HPDE6-E6E7 (cell line): Measurements from ENCODE around the gene CRTC3.
"Not testable (repeated sequence)": the region's sequence is repeated elsewhere in the genome, so short reads cannot be mapped to it uniquely, and the experiment has no call there.

Source experiments
- DNase-seq: peaks from one replicate; pipeline ENCODE4 v3.0.0; 2011; ENCODE audit warnings: missing footprints; ENCODE audit errors: extremely low spot score

Gene CRTC3

DNA sequence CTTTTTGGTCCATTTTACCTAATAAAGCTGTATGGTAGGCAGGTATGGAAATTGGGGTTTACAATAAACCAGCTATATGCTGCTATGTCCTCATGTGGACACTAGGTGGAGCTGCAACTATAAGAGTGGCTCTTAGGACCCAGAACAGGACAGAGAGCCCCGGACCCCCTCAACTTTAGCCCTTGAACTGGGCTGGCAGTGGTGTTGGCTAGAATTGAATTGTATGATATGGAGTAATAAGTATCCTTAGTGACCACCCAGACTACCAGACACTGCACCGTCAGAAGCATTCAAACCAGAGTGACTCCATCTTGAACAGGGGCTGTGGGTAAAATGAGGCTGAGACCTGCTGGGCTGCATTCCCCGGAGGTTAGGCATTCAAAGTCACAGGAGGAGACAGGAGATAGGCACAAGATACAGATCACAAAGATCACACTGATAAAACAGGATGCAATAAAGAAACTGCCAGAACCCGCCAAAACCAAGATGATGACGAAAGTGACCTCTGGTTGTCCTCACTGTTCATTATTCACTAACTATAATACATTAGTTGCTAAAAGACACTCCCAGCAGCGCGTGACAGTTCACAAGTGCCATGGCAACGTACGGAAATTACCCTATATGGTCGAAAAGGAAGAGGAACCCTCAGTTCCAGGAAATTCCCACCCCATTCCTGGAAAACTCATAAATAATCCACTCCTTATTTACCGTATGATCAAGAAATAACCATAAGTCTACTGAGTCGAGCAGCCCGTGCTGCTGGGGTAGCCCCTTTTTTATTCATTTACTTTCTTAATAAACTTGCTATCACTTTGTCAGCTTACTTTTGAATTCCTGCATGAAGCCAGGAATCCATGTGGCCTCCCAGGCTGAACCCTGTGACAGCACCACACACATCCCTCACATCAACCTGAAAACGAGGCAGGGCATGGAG, 118.7 kb downstream of the CRTC3 start:
- peak; percentile 59 for DNase-seq

DNA sequence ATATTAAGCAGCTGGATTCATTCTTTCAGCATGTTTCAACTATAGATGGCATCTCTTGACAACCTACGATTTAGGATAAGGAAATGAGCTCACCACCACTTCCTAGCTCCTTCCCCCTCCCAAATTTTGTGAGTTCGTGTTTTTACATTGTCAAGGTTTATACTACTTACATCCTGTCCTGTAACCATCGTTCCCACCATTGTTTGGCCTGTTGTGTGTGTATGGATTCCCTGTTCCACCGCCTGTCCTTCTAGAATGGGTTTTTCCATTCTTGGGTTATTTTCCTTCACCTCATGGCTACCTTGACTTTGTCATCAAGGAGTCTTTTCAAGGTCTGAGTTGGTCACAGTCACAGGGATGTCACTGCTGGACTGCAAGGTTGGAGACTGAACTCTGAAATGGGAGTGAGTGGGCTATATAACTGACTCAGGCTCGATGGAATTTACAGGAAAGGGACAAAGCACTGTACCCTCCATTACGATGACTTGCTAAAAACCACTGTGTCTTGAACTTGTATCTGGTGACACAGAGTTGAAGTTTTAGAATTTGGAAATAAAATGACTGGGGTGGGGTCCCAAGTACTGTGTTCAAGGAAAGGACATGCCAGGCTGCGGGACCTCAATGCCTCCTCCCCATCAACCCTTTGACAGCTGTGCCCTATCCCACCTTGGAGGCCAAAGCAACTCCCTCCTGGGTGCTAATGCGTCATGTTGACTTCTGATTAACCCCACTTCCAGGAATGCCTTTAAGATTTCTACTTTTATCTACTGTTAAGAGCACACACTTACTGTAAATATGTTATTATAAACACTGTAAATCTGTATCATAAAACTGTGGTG, 120.6 kb downstream of the CRTC3 start:
- no peak for DNase-seq

DNA sequence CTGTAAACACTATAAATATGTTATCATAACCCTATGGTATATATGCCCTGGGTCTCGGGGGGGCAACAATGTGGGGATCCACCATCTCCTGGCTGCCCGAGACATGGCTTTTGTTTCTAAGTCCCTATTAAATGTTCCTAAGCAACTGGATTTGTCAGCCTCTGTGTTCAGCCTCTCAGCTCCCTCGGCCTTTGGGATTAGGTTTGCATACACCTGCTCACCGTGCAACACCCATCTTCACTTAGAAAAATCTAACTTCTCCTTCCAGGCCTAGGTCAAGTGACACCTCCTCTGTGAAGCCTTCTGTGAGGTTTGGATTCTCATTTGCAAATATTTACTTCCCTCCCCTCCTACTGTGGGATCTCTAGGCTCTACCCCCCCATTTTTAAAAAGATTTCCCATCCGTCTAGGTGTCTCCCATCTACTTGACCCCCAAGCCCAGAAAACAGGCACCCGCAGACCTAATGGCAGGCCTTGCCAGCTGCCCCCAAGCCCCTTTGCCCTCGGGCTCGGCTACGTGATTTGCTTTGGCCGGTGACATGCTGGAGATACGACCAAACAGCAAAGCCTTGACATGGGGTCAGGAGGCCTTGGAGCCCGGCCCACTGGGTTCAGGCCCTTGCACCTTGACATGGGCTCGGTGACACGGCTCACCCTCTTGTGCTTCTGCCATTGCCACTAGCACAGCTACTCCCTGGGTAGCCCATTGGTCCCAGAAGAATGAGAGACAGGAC, 121.4 kb downstream of the CRTC3 start:
- DNase-seq: no peak

DNA sequence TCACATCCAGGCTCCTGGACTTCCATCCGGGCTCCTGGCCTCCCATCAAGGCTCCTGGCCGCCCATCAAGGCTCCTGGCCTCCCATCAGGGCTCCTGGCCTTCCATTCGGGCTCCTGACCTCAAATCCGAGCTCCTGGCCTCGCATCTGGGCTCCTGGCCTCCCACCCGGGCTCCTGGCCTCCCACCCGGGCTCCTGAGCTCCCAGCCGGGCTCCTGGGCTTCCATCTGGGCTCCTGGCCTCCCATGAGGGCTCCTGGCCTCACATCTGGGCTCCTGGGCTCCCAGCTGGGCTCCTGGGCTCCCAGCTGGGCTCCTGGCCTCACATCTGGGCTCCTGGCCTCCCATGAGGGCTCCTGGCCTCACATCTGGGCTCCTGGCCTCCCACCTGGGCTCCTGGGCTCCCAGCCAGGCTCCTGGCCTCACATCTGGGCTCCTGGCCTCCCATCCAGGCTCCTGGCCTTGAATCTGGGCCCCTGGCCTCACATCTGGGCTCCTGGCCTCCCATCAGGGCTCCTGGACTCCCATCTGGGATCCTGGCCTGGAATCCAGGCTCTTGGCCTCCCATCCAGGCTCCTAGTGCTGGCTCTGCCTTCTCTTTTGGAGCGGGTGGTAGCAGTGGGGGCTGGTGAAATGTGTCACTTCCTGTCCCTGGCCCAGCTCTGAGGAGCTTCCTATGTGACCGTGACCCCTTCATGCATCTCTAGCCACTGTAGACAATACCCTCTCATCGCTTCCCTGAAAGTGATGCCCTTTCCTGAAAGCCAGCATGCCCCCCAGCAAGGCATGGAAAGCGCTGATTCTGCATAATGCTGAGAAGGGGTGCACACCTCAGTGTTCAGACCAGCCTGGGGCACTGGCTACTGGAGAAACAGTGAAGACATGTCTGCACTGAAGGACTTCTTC, 124.8 kb downstream of the CRTC3 start:
- DNase-seq: no peak

DNA sequence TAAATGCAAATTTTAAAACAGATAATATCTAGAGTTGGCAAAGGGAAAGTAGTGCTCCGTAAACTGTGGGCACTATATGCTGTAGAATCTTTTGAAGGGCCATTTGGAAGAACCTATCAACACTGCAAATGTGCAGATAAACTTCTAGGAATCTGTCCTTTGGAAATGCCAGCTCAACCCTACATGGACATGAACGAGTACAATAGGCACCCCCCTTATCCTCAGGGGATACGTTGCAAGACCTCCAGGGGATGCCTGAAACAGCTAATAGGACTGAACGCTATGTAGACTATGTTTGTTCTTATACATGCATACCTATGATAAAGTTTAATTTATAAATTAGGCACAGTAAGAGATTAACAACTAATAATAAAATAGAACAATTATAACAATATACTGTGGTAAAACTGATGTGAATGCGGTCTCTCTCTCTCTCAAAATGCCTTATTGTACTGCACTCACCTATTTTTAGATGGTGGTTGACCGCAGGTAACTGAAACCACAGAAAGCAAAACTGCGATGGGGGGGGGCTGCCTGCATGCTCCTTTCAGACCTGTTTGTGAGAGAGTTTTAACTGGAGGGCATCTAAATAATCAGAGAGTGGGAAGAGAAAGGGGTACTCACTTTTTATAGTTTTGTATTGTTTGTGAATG, 127.9 kb downstream of the CRTC3 start:
- not testable (repeated sequence) for DNase-seq

DNA sequence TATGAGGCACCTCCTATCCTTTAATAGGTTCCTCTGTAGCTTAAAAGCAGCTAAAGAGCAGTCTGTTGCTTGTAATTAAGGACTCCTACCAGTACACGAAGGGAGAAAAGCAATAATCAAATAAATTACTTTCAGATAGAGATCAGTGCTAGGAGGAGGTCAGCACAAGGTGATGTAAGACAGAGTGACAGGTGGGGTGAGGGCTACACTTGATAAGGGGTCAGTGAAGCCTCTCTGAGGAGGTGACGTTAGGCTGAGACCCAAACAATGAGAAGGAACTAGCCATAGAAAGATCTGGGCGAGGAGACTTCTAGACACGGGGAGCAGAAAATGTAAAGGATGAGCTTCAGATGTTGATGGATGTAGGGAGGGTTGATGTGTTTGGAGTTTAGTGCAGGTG, 129.8 kb downstream of the CRTC3 start:
- no peak for DNase-seq

DNA sequence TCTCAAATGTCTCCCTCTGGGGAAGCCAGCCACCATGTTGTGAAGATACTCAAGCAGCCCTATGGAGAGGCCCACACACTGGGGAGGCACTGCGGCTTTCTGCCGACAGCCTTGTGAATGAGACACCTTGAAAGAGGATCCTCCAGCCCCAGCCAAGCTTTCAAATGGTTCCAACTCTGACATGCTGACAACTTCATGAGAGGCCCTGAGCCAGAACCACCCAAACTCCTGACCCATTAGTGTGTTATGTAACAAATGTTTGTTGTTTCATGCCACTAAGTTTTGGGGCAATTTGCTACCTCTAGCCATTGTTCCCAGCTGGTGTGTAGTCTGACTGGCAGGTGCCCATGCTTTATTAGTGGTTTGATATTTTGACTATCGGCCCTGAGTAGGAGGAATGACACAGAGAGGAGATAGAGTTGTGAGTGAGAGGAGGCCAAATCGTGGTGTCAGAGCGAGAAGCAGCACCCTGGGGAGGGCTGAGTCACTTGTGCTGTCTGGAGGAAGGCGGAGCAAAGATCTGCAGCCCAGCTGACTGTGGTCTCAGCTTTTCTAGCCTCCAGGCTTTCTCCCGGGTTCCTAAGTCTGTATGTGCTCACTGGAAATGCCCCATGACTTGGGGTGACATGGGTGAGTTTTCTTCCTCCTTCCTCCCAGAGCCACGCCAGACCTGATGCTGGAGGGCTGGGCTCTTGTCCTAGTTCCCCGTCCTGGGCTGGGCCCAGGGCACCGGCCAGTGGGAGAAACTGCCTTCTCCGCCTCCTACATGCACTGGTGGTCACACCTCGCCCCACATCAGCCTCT, 130.7 kb downstream of the CRTC3 start:
- peak; percentile 82 for DNase-seq

DNA sequence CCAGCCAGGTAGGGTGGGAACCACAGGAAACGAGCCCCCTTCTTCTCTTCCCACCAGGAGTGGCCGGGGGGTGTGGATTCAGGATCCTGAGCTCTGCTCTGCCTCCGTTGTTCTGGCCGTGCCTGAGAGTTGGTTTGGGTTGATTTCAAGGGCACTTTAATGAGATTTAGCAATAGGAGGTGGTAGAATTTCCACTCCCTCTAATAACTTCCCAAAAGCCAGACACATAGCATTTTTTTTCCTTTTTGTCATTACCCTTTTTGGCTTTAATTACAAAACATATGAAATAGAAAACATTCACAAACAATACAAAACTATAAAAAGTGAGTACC, 131.2 kb downstream of the CRTC3 start:
- DNase-seq: not testable (repeated sequence)

DNA sequence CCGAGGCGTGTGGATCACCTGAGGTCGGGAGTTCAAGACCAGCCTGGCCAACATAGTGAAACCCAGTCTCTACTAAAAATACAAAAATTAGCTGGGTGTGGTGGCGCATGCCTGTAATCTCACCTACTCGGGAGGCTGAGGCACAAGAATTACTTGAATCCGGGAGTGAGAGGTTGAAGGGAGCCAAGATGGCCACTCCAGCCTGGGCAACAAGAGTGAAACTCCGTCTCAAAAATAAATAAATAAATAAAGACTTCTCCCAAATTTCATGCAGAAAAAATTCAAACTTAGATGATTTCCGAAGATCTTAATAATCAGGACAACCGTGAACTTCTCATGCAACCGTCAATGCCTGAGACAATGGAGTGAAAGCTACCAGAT, 134.3 kb downstream of the CRTC3 start:
- DNase-seq: not testable (repeated sequence)

DNA sequence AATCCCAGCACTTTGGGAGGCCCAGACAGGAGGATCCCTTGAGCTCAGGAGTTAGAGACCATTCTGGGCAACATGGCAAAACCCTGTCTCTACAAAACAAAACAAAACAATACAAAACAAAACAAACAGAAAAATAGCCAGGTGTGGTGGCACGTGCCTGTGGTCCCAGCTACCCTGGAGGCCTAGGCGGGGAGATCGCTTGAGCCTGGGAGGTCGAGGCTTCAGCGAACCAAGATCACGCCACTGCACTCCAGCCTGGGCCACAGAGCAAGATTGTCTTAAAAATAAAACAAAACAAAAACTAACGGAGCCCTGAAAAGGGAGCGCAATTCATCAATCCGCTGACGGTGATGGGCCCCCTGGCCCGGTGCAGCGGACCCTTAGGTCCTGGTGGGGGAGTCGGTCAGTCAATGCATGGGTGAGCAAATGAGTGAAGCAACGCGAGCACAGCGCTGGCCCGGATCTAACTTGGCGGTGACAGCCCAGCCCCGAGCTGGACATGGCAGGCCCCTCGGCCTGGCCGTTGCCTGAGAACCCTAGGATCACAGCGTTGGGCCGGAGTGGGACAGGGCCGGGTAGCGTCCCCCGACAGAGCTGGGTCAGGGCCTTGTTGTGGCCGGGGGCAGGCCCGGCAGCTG, 135.0 kb downstream of the CRTC3 start:
- DNase-seq: no peak

DNA sequence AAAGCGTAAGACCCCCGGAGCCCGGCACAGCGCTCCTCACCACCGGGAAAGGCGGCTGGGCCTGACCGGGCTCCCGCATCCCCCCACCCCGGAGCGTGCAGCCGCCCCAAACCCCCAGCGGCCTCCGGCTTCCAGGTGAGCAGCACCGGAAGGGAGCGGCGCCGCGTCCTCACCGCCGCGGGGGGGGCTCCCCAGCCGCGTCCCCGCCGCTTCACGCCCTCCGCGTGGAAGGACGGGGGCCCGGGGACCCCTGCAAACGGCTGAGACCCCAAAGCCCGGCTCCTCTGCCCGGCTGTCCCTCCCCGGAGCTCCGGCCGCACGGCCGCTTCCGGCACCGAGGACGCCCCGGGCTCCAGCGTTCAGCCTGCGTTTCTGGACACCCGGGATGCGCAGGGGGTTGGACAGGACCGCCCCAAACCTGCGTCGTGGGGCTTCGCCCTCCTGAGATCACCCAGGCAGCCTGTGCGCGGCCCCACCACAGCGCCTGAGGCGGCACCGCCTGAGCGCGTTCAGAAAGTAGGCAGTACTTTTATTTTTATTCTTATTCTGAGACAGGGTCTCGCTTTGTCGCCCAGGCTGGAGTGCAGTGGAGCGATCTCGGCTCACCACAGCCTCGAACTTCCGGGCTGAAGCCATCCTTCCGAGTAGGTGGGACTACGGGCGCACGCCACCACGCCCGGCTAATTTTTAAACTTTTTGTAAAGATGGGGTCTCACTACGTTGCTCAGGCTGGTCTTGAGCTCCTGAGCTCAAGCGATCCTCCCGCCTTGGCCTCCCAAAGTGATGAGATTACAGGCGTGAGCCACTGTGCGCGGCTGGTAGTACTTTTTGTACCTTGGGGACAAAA, 135.8 kb downstream of the CRTC3 start:
- peak; percentile 66 for DNase-seq

DNA sequence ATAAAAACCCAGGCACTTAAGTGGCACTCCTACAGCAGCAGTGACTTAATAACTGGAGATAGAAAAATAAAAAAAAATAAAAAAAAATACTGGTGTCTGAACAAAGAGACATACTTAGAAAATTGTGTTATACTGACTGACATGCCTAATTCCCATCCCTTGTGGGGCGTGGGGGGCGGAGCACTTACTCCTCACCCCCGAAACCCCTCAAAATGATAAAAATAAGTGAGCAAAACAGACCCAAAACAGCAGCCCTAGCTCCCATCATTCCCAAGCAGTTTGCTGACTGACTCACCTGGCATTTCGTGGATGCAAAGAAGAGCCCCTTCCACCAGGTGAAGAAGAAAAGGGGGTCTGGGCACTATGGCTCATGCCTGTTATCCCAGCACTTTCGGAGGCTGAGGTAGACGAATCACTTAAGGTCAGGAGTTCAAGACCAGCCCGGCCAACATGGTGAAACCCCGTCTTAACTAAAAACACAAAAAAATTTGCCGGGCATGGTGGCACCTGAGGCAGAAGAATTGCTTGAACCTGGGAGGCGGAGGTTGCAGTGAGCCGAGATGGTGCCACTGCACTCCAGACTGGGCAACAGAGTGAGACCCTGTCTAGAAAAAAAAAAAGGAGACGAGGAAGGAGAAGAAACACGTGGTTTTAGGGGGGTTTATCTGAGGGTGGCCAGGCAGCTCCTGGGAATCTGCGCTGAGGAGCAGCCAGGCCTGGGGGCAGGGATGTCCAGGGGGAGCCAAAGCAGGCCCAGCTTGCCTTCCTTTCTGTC, 136.6 kb downstream of the CRTC3 start:
- DNase-seq: no peak

DNA sequence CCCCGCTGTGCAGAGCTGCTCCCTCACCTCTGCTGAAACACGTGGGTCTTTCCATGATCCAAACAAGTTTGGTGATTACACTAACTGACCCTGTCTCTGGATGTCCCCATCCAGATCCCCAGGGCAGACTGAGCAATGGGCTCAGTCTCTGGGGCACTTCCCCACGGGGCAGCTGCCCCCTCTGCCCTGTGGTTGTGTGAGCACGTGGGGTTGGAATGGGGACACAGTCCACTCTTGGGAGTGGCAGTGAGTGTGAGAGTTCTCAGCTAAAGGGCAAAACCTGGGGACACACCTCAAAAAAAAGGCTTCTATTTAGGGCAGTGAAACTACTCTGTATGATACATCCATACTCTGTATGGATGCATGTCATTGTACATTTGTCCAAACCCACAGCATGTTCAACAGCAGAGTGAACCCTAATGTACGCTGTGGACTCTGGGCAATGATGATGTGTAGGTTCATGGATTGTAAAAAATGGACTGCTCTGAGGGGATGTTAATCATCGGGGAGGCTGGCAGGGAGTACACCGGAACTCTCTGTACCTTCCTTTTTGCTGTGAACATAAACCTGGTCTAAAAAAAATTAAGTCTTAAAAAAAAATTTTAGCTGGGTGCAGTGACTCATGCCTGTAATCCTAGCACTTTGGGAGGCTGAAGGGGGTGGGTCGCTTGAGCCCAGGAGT, 137.5 kb downstream of the CRTC3 start:
- no peak for DNase-seq

DNA sequence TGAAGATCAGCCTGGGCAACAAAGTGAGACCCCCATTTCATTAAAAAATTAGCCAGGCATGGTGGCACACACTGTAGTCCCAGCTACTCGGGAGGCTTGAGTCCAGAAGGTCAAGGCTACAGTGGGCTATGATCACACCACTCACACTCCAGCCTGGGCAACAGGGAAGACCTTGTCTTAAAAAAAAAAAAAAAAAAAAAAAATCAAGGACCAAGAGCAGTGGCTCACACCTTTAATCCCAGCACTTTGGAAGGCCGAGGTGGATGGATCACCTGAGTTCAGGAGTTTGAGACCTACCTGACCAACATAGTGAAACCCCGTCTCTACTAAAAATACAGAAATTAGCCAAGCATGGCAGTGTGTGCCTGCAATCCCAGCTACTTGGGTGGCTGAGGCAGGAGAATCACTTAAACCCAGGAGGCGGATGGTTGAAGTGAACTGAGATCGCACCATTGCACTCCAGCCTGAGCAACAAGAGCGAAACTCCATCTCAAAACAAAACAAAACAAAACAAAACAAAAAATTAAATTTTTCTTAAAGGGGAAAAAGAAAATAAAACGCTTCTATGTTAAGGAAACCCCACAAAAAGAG, 138.1 kb downstream of the CRTC3 start:
- DNase-seq: not testable (repeated sequence)

DNA sequence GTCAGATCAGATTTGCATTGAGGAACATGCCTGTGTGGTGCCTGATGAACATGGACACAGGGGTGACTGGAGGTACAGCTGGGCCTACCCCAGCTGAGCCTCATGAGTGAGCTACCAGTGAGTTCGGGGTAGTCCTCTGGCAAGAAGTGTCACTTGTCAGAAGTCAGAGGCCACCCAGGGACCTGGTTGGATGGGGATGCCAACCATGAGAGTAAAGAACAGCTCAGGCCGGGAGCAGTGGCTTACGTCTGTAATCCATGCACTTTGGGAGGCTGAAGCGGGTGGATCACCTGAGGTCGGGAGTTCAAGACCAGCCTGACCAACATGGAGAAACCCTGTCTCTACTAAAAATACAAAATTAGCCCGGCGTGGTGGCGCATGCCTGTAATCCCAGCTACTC, 140.9 kb downstream of the CRTC3 start:
- DNase-seq: not testable (repeated sequence)

DNA sequence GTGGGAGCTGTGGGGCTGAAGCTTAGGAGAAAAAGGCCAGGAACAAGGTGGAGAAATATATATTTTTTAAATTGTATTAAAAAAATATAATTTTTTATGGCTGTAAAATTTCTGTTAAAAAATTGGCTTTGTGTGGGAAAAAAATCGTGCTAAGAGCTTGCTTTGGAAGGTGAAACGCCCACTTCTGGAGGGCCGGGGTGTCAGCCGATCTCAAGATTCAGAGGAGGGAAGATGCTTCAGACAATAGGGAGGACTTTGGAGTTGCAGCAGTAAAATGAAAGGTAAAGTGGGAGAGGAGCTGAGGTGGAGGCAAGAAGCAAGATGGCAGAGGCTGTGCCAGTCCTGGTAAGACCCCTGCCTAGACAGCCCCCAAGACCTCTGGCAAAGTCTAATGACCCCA, 141.5 kb downstream of the CRTC3 start:
- no peak for DNase-seq

DNA sequence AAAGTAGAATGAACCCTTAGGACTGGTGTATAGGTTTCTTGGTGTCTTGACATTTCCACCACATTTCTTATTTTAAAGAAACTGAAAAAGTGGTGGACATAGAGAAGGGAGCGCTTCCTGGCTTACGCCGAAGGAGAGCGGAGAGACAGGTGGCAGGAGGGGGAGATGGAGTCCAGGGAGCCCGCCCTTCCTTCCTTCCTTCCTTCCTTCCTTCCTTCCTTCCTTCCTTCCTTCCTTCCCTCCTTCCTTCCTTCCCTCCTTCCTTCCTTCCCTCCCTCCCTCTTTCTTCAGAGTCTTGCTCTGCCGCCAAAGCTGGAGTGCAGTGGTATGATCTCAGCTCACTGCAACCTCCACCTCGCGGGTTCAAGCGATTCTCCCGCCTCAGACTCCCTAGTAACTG, 143.6 kb downstream of the CRTC3 start:
- DNase-seq: not testable (repeated sequence)
